ENCODE data around the gene NCAPG2. TPM values are rescaled to one million over a fixed set of nuclear protein-coding genes. Genes with fewer than 3 reads are reported as not detected.

The NCAPG2 gene
- total and polyA plus RNA-seq, 3 donors from 2014 or later = 30.2 to 53.9 (median 34.0) TPM

GRCh38 chr7:158657189-158657746 is 47.3 kb downstream of the NCAPG2 start:
- intact Hi-C loops (cut with DNase I; ENCODE audit: low total_unique reads) = no loop called here
- no peak for DNase-seq
- Histone ChIP-seq H3K36me3 (ENCODE audit: low read depth, missing control alignments) (no peaks in the 10 kb centered on the region), H3K4me3 (no peak overlapping the region), H3K9me3 (no peaks in the 10 kb centered on the region), H3K27me3 (no peaks in the 10 kb centered on the region), H3K4me1 (no peaks in the 10 kb centered on the region), H3K27ac (no peak overlapping the region)
- TF ChIP-seq POLR2A (IDR thresholded peaks at IDR 0.05) = no peak
- 58 to 97% methylated on average over 3 to 10 of the region's 10 CpGs for WGBS, 2 donors

GRCh38 chr7:158655931-158656441 is 48.6 kb downstream of the NCAPG2 start:
- no peak for DNase-seq
- no peak for TF ChIP-seq CTCF (IDR thresholded peaks at IDR 0.05)
- TF ChIP-seq POLR2A (IDR thresholded peaks at IDR 0.05) = no peak
- 91 to 95% methylated on average over 7 of the region's 7 CpGs for WGBS, 2 donors
- intact Hi-C loops (cut with DNase I; ENCODE audit: low total_unique reads) = no loop called here
- no peaks in the 10 kb centered on the region for H3K27me3 ChIP-seq
- H3K9me3 ChIP-seq = no peaks in the 10 kb centered on the region
- no peak overlapping the region for H3K4me3 ChIP-seq
- H3K4me1 ChIP-seq = no peaks in the 10 kb centered on the region
- no peaks in the 10 kb centered on the region for H3K36me3 ChIP-seq (ENCODE audit: low read depth, missing control alignments)
- no peak overlapping the region for H3K27ac ChIP-seq

- Histone ChIP-seq H3K27ac (no peak overlapping the region), H3K9me3 (no peaks in the 10 kb centered on the region), H3K27me3 (no peaks in the 10 kb centered on the region), H3K36me3 (ENCODE audit: low read depth, missing control alignments) (no peaks in the 10 kb centered on the region), H3K4me3 (no peak overlapping the region), H3K4me1 (no peaks in the 10 kb centered on the region)
- WGBS, 2 donors = 91 to 98% methylated on average over 11 of the region's 11 CpGs
- intact Hi-C loops (cut with DNase I; ENCODE audit: low total_unique reads) = no loop called here
- TF ChIP-seq POLR2A (IDR thresholded peaks at IDR 0.05) = no peak
- TF ChIP-seq CTCF (IDR thresholded peaks at IDR 0.05) = no peak
- no peak for DNase-seq
Measured at GRCh38 chr7:158655507-158655906, 49.1 kb downstream of the NCAPG2 start.

- WGBS, 2 donors = 80 to 85% methylated on average over 7 to 11 of the region's 11 CpGs
- Histone ChIP-seq H3K4me3 (no peak overlapping the region), H3K27me3 (no peaks in the 10 kb centered on the region), H3K9me3 (no peaks in the 10 kb centered on the region), H3K36me3 (ENCODE audit: low read depth, missing control alignments) (no peaks in the 10 kb centered on the region), H3K27ac (no peak overlapping the region), H3K4me1 (no peaks in the 10 kb centered on the region)
- DNase-seq = no peak
- TF ChIP-seq POLR2A (IDR thresholded peaks at IDR 0.05) (no peak), CTCF (IDR thresholded peaks at IDR 0.05) (no peak)
- intact Hi-C loops (cut with DNase I; ENCODE audit: low total_unique reads) = no loop called here
Measured at GRCh38 chr7:158651968-158652565, 52.5 kb downstream of the NCAPG2 start.

- no peaks in the 10 kb centered on the region for H3K9me3 ChIP-seq
- no peaks in the 10 kb centered on the region for H3K4me1 ChIP-seq
- no peak for DNase-seq
- intact Hi-C loops (cut with DNase I; ENCODE audit: low total_unique reads) = no loop called here
- TF ChIP-seq CTCF (IDR thresholded peaks at IDR 0.05) (no peak), POLR2A (IDR thresholded peaks at IDR 0.05) (no peak)
- no peaks in the 10 kb centered on the region for H3K27me3 ChIP-seq
- no peak overlapping the region for H3K4me3 ChIP-seq
- 84 to 92% methylated on average over 7 of the region's 7 CpGs for WGBS, 2 donors
- H3K36me3 ChIP-seq (ENCODE audit: low read depth, missing control alignments) = no peaks in the 10 kb centered on the region
- H3K27ac ChIP-seq = no peak overlapping the region
Measured at GRCh38 chr7:158650821-158651225, 53.8 kb downstream of the NCAPG2 start.
